Rectal smooth muscle tissue (tissue), 1 donor: ENCODE measurements around the gene ORMDL3.
A peak's percentile ranks its signal among the peaks of the same experiment; 100 is the strongest.

Source experiments
- H3K27ac ChIP-seq: one replicate; pipeline ENCODE4 v1.7.0; 2013; ENCODE audit warnings: low read depth, low read length, inconsistent platforms
- H3K27me3 ChIP-seq: one replicate; pipeline ENCODE4 v1.7.0; 2013; ENCODE audit warnings: low read length; ENCODE audit not compliant: control insufficient read depth, insufficient read depth
- H3K36me3 ChIP-seq: one replicate; pipeline ENCODE4 v1.7.0; 2013; ENCODE audit warnings: low read length; ENCODE audit not compliant: control insufficient read depth, insufficient read depth
- H3K4me1 ChIP-seq: one replicate; pipeline ENCODE4 v1.7.0; 2013; ENCODE audit warnings: low read length; ENCODE audit not compliant: control insufficient read depth, insufficient read depth
- H3K4me3 ChIP-seq: one replicate; pipeline ENCODE4 v1.7.0; 2013; ENCODE audit warnings: low read length
- H3K9ac ChIP-seq: one replicate; pipeline ENCODE4 v1.7.0; 2013; ENCODE audit warnings: low read length

ORMDL3 gene

GRCh38 chr17:39927929-39928857 lies 792 bp upstream of the ORMDL3 start:
- Histone ChIP-seq H3K27me3 (no peaks in the 10 kb centered on the region), H3K9ac (peak overlapping the region; percentile 25), H3K4me1 (peaks cover 14% of the 10 kb centered on the region), H3K4me3 (peak overlapping the region; percentile 72), H3K27ac (peak overlapping the region; percentile 87), H3K36me3 (peaks cover 7% of the 10 kb centered on the region)

DNA sequence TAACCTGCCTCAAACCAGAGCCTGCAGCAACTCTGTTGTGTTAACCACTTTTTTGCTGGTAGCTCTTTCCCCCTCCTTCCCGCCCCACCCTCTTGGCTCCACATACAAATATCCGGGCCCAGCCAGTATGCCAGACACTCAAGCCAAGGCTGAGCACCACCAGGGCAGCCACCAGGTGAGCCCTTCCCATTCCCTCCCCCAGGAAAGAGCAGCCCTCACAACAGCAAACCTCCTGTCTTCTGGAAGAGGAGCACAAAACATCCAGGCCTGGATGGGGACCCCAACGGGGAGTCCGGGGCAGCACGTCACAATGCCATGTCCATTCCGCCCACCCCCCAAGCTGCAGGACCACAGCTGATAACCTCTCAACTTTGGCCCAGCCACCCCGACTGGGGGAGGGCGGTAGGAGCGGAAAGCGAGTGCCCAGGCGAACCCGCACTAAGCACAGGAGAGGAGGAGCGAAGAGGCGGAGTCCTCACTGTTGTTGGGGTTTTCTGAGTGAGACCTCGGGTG lies 757 bp downstream of the ORMDL3 start:
- H3K27ac ChIP-seq, result peak overlapping the region; percentile 84
- H3K4me3 ChIP-seq, result peak overlapping the region; percentile 81
- H3K4me1 ChIP-seq, result peaks cover 14% of the 10 kb centered on the region
- H3K9ac ChIP-seq, result peak overlapping the region; percentile 58
- H3K36me3 ChIP-seq, result peaks cover 22% of the 10 kb centered on the region
- no peaks in the 10 kb centered on the region for H3K27me3 ChIP-seq

DNA sequence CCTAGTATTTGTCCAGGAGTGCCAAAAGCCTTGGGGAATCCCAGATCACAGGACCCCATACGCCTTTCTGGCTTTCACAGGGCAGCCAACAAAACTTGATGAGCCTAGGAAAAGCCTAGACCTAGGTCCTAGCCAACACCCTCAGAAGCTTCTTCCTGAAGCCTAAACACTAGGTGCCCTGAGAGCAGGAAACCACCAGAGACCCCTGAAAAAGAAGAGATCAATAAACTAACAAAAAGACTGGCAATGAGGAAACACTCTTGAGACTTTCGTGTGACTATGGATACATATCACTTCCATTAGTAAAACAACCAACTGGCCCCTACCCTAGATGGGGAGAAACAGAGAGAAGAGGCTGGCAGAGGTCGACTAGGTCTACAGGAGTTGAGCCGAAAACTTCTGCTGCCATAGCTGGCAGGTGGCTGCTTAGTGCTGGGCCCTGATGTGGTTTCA lies 1.2 kb downstream of the ORMDL3 start:
- no peak overlapping the region for H3K27ac ChIP-seq
- H3K4me1 ChIP-seq, result peaks cover 14% of the 10 kb centered on the region
- H3K36me3 ChIP-seq, result peaks cover 23% of the 10 kb centered on the region
- H3K27me3 ChIP-seq, result no peaks in the 10 kb centered on the region
- peak overlapping the region; percentile 81 for H3K4me3 ChIP-seq
- H3K9ac ChIP-seq, result no peak overlapping the region

- no peaks in the 10 kb centered on the region for H3K27me3 ChIP-seq
- H3K9ac ChIP-seq, result no peak overlapping the region
- peaks cover 14% of the 10 kb centered on the region for H3K4me1 ChIP-seq
- H3K4me3 ChIP-seq, result no peak overlapping the region
- H3K27ac ChIP-seq, result no peak overlapping the region
- H3K36me3 ChIP-seq, result peaks cover 25% of the 10 kb centered on the region
Observed at GRCh38 chr17:39925282-39926134, 1.9 kb downstream of the ORMDL3 start.

DNA sequence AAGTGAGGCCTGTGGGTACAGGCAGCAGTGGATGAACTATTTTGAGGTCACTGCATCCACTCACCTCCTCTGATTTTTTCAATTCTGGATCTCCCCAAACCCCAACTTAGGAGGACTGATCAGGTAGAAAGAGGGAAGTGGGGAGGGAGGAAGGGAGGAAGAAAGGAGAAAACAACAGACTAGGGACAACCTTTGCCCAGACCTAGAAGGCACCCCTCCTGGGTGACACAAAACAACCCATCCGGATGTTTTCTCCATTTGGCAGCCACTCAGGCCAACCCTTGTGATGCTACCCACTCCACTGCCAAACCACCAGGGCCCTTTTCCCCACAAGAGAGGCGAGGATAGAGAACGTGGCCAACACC lies 2.7 kb downstream of the ORMDL3 start:
- Histone ChIP-seq H3K4me1 (peaks cover 14% of the 10 kb centered on the region), H3K4me3 (no peak overlapping the region)

GRCh38 chr17:39923836-39924690 lies 3.3 kb downstream of the ORMDL3 start:
- Histone ChIP-seq H3K9ac (no peak overlapping the region), H3K27me3 (no peaks in the 10 kb centered on the region), H3K4me1 (peaks cover 14% of the 10 kb centered on the region), H3K27ac (no peak overlapping the region), H3K4me3 (no peak overlapping the region), H3K36me3 (peaks cover 32% of the 10 kb centered on the region)

More for the DNA sequence above, 2.7 kb downstream of the ORMDL3 start:
- Histone ChIP-seq H3K36me3 (peaks cover 32% of the 10 kb centered on the region), H3K9ac (no peak overlapping the region), H3K27me3 (no peaks in the 10 kb centered on the region), H3K27ac (no peak overlapping the region)

DNA sequence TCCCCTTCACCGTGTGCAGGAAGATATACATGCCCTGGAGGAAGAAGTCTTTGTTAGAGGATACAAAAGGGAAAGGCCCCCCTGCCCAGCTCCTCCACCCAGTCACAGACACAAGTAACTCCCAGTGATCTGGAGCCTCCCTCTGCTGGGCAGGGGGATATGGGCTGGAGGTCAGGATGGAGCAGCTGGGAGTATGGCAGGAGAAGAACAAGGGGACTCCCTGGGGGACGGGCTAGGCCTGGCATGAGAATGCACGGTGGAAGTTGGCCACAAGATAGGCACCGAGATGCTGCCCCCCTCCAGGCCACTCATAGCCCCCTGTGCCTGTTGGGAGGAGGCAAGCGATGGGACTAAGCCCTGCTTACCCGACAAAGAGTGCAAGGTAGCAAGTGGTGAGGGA lies 4.2 kb downstream of the ORMDL3 start:
- Histone ChIP-seq H3K4me3 (no peak overlapping the region), H3K27ac (no peak overlapping the region), H3K4me1 (peaks cover 7% of the 10 kb centered on the region), H3K36me3 (peaks cover 34% of the 10 kb centered on the region), H3K27me3 (no peaks in the 10 kb centered on the region), H3K9ac (no peak overlapping the region)

DNA sequence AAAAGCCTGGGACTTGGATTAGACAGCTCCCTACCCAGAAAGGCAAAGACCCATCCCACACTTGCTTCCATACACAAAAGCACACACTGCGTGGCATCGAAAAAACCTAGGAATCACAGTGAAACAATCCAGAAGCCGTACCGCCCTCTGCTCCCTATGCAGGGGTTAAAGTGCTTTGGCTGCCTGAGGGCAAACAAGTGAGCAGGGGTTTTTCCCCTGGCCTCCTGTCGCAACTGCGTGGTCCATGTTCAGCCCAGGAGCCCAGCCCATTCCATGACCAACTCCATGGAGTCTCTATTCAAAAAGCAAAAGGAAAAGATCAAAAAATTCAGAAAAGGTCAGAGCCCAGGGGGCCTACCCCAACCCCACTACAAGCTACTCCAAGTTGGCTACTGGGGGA lies 5.4 kb downstream of the ORMDL3 start:
- Histone ChIP-seq H3K36me3 (peaks cover 34% of the 10 kb centered on the region), H3K4me1 (peaks cover 4% of the 10 kb centered on the region), H3K4me3 (no peak overlapping the region), H3K9ac (no peak overlapping the region), H3K27ac (no peak overlapping the region), H3K27me3 (no peaks in the 10 kb centered on the region)

DNA sequence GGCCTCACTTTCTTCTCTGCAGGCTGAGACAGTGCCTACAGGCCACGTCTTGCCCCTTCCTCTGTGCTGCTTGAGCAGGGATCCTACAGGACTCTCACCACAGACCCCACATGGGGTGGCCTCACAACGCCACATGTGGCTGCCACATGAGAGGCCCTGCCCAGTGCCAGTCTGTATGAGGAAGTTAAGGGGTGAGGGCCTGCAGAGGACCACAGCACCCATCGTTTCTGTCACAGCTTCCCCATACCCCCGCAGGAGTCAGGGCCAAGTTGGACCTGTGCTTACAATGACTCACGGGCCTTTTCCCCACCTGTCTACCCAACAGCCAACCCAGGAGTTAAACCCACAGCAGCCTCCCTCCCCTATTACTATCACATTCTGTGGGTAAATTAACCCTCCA lies 6.1 kb downstream of the ORMDL3 start:
- Histone ChIP-seq H3K27ac (no peak overlapping the region), H3K4me1 (peaks cover under 1% of the 10 kb centered on the region), H3K36me3 (peaks cover 34% of the 10 kb centered on the region), H3K27me3 (no peaks in the 10 kb centered on the region), H3K4me3 (no peak overlapping the region), H3K9ac (no peak overlapping the region)

- Histone ChIP-seq H3K4me1 (no peaks in the 10 kb centered on the region), H3K4me3 (no peak overlapping the region), H3K36me3 (peaks cover 34% of the 10 kb centered on the region), H3K9ac (no peak overlapping the region), H3K27ac (no peak overlapping the region), H3K27me3 (no peaks in the 10 kb centered on the region)
Observed at GRCh38 chr17:39920218-39921210, 6.9 kb downstream of the ORMDL3 start.
